ES-I3 (cell line): ENCODE results near the gene GPR171.
"Not testable (repeated sequence)": the region's sequence is repeated elsewhere in the genome, so short reads cannot be mapped to it uniquely, and the experiment has no call there.

Source experiments
- H3K36me3 ChIP-seq: 2 replicates; pipeline ENCODE4 v1.6.1; 2013; ENCODE audit warnings: mild to moderate bottlenecking, low read length, control low read depth, moderate library complexity; ENCODE audit not compliant: insufficient read depth
- H3K4me1 ChIP-seq: 2 replicates; pipeline ENCODE4 v1.6.1; 2013; ENCODE audit warnings: mild to moderate bottlenecking, control low read depth, low read length; ENCODE audit not compliant: insufficient read depth
- H3K9ac ChIP-seq: 2 replicates; pipeline ENCODE4 v1.6.1; 2013; ENCODE audit warnings: low read depth, mild to moderate bottlenecking, low read length, moderate library complexity
- H3K9me3 ChIP-seq: 2 replicates; pipeline ENCODE4 v1.6.1; 2013; ENCODE audit warnings: mild to moderate bottlenecking, low read length, moderate library complexity; ENCODE audit not compliant: control insufficient read depth, insufficient read depth

Gene GPR171

DNA sequence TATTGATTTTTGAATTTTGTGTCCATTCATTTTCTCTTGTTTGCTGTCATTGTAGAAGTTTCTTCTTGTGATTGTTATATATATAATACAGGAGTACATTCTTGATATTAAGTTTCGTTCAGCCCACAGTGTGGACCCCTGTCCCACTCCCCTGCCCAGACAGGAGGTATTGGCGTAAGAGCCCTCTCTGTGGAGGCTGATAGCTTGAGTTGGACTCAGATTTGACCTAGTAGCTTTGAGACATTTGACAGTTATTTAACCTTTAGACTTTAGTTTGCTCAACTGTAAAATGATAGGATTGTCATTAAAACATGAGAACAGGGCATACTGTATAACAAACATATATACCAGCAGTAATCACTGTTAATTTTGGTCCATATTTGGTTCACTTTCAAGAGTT is 27.1 kb downstream of the GPR171 start:
- no peaks in the 10 kb centered on the region for H3K9me3 ChIP-seq
- no peaks in the 10 kb centered on the region for H3K36me3 ChIP-seq
- no peak overlapping the region for H3K9ac ChIP-seq
- peaks cover 3% of the 10 kb centered on the region; the same call in 1 of the 2 replicates for H3K4me1 ChIP-seq

DNA sequence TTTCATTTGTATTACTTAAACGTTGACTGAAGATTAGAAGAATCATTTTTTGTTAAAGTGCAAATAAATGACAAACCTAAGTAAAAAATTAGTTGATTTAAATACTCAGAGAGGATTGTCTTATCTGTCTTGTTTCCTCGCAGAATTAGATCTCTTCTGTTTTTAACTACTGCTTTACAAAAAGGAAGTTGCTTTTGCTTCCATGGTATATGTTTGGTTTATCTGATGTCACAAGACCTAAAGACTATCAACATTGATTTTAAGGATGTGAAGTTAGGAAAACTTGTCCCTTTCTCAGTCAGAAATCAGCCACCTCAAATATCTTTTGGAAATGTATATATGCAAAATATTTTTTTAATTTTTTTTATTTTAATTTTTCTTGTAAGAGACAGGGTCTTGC is 28.7 kb downstream of the GPR171 start:
- Histone ChIP-seq H3K4me1 (peaks cover 3% of the 10 kb centered on the region; the same call in 1 of the 2 replicates), H3K9me3 (no peaks in the 10 kb centered on the region), H3K36me3 (no peaks in the 10 kb centered on the region), H3K9ac (no peak overlapping the region)

DNA sequence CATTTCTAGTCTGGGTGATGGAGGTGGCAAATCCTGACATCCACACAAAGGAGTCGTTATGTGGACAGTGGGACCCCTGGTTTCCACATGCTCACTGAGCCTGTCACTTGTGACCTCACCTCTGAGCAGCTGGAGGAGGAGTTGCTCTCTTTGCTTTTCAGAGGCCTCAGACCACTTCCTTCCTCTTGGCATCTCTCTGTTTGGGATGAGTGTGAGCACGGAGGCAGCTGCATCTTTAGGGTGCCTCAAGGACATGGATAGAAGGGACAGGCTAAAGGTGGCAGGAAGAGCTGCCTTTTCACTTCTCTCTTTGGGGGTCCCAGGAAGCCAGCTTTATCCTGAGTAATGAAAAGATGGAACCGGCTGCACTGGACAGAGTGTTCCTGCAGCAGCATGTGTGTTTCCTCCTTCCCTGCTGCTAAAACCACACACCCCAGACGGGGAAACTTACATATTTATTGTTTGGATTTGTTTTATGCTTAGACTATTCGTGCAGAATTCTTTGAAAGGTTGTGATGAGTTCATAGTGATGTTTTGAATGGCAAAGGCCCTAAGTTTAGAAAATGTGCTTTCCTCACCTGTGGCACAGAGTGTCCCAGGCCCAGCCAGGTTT is 31.8 kb downstream of the GPR171 start:
- H3K36me3 ChIP-seq = no peaks in the 10 kb centered on the region
- H3K9ac ChIP-seq = no peak overlapping the region
- H3K9me3 ChIP-seq = no peaks in the 10 kb centered on the region
- H3K4me1 ChIP-seq = no peaks in the 10 kb centered on the region

DNA sequence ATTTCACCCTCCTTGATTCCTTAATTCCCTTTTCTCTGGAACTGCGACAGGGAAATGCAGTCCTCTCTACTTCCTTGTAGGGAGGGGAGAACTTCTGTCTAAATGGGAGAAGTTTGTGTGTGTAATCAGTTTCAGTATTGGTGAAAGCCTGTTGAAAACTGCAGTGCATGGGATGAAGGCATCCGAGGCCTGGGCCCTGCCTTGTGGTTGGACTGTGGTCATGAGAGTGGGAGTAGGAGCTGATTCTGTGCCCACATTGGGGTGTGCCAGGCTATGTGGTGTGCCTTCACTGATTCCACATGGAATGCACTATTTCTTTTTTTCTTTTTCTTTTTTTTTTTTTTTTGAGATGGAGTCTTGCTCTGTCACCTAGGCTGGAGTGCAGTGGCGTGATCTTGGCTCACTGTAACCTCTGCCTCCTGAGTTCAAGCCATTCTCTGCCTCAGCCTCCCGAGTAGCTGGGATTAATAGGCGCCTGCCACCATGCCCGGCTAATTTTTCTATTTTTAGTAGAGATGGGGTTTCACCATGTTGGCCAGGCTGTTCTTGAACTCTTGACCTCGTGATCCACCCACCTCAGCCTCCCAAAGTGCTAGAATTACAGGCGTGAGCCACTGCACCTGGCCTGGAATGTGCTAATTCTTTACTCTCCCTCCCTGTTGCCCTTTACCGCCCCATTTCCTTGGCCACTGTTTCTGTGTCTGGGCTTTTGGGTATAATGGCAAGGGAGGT is 32.9 kb downstream of the GPR171 start:
- H3K9ac ChIP-seq, H3K36me3 ChIP-seq, H3K4me1 ChIP-seq, H3K9me3 ChIP-seq: not testable (repeated sequence)

DNA sequence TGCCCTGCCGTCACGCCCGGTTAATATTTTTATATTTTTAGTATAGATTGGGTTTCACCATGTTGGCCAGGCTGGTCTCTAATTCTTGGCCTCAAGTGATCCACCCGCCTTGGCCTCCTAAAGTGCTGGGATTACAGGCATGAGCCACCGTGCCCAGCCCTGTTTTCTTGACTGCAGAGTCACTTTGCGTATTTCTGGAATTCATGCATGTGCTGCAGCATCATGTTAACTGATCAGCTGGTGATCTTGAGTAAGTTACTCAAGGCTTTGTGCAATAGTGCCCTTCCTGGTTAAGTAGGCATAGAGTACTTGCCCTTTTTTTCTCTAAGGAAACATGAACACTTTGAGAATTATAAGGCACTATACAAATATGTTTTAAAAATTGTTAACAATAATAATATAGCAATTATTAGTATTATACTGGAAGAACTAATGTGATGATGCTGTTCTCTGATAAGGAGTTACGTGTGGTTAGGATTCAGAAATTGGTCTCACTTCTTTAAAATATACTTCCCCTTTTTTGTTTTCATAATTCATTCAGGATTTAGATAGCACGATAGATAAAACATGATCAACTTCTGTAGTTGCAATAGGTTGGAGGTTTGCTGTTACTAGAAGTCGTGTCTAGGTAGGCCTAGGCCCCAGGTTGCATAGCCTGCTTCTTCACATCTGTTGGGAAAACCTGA is 33.6 kb downstream of the GPR171 start:
- Histone ChIP-seq H3K9me3 (no peaks in the 10 kb centered on the region), H3K9ac (no peak overlapping the region), H3K4me1 (no peaks in the 10 kb centered on the region), H3K36me3 (no peaks in the 10 kb centered on the region; the same call in 1 of the 2 replicates)

DNA sequence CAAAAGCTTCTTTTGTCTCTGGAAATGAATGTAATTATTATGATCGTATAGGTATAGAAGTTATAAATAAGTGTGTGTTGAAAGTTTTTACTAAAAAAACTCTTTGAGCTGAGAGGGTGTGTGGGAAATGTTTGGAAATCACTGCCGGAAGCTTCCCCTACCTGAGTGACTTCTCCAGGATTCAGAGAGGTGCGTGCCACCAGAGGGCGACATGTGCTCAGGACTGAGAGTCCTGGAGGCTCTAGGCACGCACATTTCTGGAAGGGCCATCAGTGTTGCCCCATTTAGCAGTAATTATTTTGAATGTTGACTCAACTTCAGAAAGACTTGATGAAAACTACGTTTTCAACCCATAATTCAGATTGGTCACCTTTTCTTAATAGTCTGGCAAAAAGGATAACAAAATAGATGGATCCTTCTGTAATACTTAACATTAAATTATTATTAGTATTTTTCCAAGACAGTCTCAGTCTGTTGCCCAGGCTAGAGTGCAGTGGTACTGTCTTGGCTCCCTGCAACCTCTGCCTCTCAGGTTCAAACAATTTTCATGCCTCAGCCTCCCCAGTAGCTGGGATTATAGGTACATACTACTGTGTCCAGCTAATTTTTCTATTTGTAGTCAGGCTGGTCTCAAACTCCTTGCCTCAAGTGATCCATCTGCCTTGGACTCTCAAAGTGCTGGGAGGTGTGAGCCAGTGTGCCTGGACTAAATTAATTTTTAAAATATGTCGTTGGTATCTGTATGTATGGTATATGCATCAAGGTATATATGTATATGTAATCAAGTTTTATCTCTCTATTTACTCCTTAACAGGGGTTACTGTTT is 34.5 kb downstream of the GPR171 start:
- no peaks in the 10 kb centered on the region; the same call in 1 of the 2 replicates for H3K36me3 ChIP-seq
- H3K4me1 ChIP-seq = no peaks in the 10 kb centered on the region
- H3K9me3 ChIP-seq = no peaks in the 10 kb centered on the region
- no peak overlapping the region for H3K9ac ChIP-seq

DNA sequence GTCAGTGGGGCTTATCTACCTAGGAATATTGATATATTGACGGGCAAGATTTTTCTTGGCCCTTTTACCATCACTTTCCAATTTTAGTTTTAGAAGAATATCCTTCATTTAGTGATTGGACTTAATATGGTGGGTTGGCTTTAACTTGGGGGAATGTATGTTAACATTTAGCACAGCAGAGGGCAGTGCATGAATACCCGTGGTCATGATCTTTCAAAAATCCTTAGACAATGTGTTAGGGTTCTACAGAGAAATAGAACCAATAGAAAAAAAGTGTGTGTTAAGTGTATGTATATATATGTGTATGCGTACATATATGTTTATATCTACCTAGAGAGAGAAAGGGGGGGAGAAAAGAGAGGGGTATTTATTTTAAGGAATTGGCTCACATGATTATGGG is 36.9 kb downstream of the GPR171 start:
- H3K9me3 ChIP-seq = no peaks in the 10 kb centered on the region

DNA sequence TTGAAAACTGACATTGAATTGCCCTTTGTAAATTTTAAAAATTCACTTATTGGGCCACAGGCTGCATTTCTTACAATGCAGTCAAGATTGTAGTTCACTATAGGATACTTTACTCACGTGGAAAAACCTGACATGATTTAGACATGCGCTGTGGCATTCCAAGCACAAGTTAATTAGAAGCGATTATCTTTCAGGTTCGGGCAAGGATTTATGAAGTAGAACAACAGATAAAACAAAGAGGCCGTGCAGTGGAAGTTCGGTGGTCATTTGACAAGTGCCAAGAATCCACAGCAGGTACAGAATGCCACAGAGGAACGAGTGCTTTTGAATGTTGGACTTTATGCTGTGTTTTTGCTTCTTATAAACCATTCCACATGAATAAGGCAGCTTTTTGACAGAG is 37.8 kb downstream of the GPR171 start:
- H3K9me3 ChIP-seq = no peaks in the 10 kb centered on the region
- H3K4me1 ChIP-seq = no peaks in the 10 kb centered on the region
- no peak overlapping the region for H3K9ac ChIP-seq
- no peaks in the 10 kb centered on the region; the same call in 1 of the 2 replicates for H3K36me3 ChIP-seq

More for the DNA sequence above, 36.9 kb downstream of the GPR171 start:
- Histone ChIP-seq H3K9ac (no peak overlapping the region), H3K4me1 (no peaks in the 10 kb centered on the region), H3K36me3 (no peaks in the 10 kb centered on the region; the same call in 1 of the 2 replicates)

DNA sequence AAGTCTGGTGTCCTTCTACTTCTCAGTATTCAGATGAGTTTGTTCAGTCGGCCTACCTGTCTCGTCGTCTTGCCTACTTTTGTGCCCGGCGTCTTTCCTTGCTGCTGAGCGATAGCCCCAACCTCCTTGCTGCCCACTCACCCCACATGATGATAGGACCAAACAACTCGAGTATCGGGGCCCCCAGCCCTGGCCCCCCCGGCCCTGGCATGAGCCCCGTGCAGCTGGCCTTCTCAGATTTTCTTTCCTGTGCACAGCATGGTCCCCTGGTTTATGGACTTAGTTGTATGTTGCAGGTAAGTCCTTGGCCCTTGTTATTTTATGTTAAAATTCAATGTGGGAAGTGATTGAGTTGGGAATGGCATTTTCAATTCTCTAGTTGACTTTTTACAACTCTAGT is 43.2 kb downstream of the GPR171 start:
- Histone ChIP-seq H3K36me3 (no peaks in the 10 kb centered on the region), H3K9me3 (no peaks in the 10 kb centered on the region), H3K9ac (no peak overlapping the region), H3K4me1 (peaks cover 15% of the 10 kb centered on the region)

DNA sequence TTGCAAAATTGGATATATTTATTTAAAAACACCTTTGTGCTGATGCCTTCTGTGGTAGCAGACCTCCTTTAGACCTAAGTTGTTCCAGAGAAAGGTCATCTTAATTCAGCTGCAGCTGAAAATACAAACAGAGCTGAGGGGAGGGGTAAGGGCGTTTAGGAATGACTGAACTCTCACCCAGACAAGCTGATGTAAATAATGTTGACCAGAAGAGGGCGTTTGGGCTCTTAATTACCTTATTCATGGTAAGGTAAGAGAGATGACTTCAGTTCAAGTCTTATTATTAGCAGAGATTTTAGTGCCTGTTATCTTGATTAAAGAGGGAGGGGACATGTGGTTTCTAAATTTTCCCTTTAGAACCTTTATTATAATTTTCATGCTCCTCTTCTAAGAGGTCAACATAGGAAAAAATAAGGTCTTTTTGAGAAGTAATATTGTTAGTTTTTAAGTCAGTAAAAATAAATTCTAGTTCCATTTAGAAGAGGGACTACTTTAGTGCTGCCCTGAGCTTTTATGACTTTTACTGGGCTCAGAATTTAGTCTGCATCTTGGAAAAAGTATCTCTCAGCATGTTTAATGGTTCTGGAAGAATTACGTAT is 46.3 kb downstream of the GPR171 start:
- Histone ChIP-seq H3K9ac (no peak overlapping the region), H3K9me3 (no peaks in the 10 kb centered on the region), H3K36me3 (no peaks in the 10 kb centered on the region), H3K4me1 (peaks cover 15% of the 10 kb centered on the region)

DNA sequence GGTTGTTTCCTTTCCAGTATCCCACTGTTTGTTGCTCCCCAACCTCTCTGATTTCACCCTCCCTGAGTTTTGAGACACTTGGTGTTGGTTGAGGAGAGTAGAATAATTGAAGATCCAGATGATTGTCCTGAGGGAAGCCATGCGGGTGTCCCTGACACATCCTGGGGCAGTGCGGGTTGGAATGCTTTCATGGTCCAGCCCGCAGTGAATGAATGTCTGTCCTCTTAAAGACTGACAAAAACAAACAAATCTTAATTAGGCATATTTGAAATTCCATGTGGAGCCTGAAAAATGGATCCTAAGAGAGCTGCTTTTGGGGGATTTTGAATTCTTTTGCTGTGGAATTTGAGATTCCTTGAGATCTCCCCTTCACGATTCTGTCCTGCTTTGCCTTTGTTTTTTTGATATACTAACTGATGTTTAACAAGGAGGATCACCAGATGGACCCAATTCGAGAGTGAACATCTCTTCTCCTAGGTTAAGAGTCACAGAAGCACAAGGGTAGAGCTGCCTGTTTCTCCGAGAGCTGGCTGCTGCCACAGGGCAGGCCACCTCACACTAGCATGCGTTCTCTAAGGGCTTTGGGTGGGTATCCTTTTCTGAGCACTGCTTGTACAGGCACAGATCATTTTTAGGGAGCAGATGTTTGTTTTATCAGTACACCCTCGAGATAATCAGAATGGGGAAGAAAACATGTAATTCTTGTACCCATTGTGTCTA is 47.4 kb downstream of the GPR171 start:
- Histone ChIP-seq H3K36me3 (no peaks in the 10 kb centered on the region), H3K9me3 (no peaks in the 10 kb centered on the region), H3K9ac (no peak overlapping the region), H3K4me1 (peaks cover 15% of the 10 kb centered on the region)

DNA sequence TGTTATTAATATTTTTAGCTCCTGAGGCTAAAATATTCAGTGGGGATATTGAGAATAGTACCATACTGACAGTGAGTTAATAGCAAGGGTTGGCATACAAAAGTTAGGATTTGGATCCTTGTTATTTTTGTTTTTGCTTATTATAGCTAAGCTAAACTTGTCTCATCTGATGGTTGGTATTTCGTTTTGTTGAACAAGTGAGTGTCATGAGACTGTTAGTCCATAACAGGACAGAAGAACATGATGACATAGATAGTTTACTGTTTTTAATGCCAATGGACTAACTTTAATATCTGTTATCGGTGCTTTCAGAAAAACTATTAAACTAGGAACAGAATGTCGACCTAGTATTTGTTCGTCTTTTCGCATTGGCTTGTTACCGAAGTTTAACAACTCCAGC is 48.5 kb downstream of the GPR171 start:
- Histone ChIP-seq H3K4me1 (peaks cover 15% of the 10 kb centered on the region), H3K9me3 (no peaks in the 10 kb centered on the region), H3K9ac (no peak overlapping the region), H3K36me3 (no peaks in the 10 kb centered on the region)

DNA sequence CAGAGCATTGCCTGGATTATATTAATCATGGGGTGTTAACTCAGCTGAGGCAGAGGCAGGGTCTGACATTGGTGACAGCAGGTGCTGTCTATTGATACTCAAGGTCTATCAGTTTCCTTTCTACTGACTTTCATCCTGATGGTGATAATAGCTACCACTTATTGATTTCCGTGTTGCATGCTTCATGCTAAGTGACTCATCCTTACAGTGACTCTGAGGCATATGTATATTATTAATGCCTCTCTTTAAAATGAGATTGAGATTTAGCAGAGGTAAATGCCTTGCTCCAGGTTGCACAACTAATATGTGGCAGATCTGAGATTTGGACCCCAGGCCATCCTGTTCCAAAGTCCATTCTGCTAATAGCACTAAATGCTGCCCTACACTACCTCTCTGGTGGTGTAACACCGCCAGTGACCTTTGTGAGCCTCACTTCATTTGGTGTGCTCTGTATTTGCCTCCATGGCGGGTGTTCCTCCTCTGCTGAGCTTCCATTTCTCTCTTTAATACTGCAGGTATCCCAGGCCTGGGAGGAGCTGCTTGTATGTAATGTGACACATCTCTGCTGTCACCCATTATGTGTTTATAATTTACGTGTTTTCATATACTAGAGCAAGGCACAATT is 50.4 kb downstream of the GPR171 start:
- peaks cover 15% of the 10 kb centered on the region for H3K4me1 ChIP-seq

More for the DNA sequence above, 50.4 kb downstream of the GPR171 start:
- Histone ChIP-seq H3K9ac (no peak overlapping the region), H3K36me3 (no peaks in the 10 kb centered on the region), H3K9me3 (no peaks in the 10 kb centered on the region)
